Astrocyte (in vitro differentiated cells and primary cell): ENCODE data around the gene SLN. TPM values are rescaled to one million over a fixed set of nuclear protein-coding genes. Genes with fewer than 3 reads are reported as not detected.
A peak's percentile ranks its signal among the peaks of the same experiment; 100 is the strongest.

Experiments used
- DNase-seq: peaks from one replicate; pipeline ENCODE4 v3.0.0-alpha.2; 2010; ENCODE audit warnings: low read depth
- FAIRE-seq: peaks from 2 replicates; lab custom pipeline; 2011; peaks lifted over from hg19 to GRCh38; lab: Jason Lieb, UNC
- H2AFZ ChIP-seq: 2 replicates; pipeline ENCODE4 v1.6.0; 2012; ENCODE audit warnings: low read depth, low read length, inconsistent platforms
- H3K27ac ChIP-seq: 2 replicates; pipeline ENCODE4 v1.5.1; 2011; ENCODE audit warnings: low read depth, low read length, inconsistent platforms
- H3K27me3 ChIP-seq: 2 replicates; pipeline ENCODE4 v1.6.0; 2011; ENCODE audit warnings: low read length, inconsistent platforms; ENCODE audit not compliant: insufficient read depth
- H3K36me3 ChIP-seq: 2 replicates; pipeline ENCODE4 v1.5.1; 2011; ENCODE audit warnings: low read length, inconsistent platforms; ENCODE audit not compliant: insufficient read depth
- H3K4me1 ChIP-seq: 2 replicates; pipeline ENCODE4 v1.5.1; 2011; ENCODE audit warnings: low read length, inconsistent platforms; ENCODE audit not compliant: insufficient read depth
- H3K4me2 ChIP-seq: 2 replicates; pipeline ENCODE4 v1.6.0; 2012; ENCODE audit warnings: low read length, inconsistent platforms
- H3K4me3 ChIP-seq: 2 replicates; pipeline ENCODE4 v1.5.1; 2011; ENCODE audit warnings: low read depth, mild to moderate bottlenecking, low read length, inconsistent platforms; ENCODE audit not compliant: insufficient read depth
- H3K79me2 ChIP-seq: 2 replicates; pipeline ENCODE4 v1.6.0; 2012; ENCODE audit warnings: mild to moderate bottlenecking, low read length, inconsistent platforms; ENCODE audit not compliant: insufficient read depth
- H3K9ac ChIP-seq: 2 replicates; pipeline ENCODE4 v1.6.0; 2012; ENCODE audit warnings: mild to moderate bottlenecking, low read length, inconsistent platforms
- H3K9me3 ChIP-seq: 2 replicates; pipeline ENCODE4 v1.5.1; 2012; ENCODE audit warnings: low read depth, mild to moderate bottlenecking, low read length, inconsistent platforms; ENCODE audit not compliant: insufficient read depth
- H4K20me1 ChIP-seq: 2 replicates; pipeline ENCODE4 v1.6.0; 2012; ENCODE audit warnings: low read length, inconsistent platforms; ENCODE audit not compliant: insufficient read depth
- H3K27ac Mint-ChIP-seq: one replicate; pipeline ENCODE4 v1.8.0; 2021; ENCODE audit warnings: mild to moderate bottlenecking, mixed read lengths; ENCODE audit not compliant: unreplicated experiment
- H3K27me3 Mint-ChIP-seq: one replicate; pipeline ENCODE4 v1.8.0; 2021; ENCODE audit warnings: low read depth, mixed read lengths; ENCODE audit not compliant: unreplicated experiment
- H3K36me3 Mint-ChIP-seq: one replicate; pipeline ENCODE4 v1.8.0; 2021; ENCODE audit warnings: low read depth, mixed read lengths; ENCODE audit not compliant: unreplicated experiment
- H3K4me1 Mint-ChIP-seq: one replicate; pipeline ENCODE4 v1.8.0; 2021; ENCODE audit warnings: low read depth, mixed read lengths; ENCODE audit not compliant: unreplicated experiment
- H3K4me3 Mint-ChIP-seq: one replicate; pipeline ENCODE4 v1.8.0; 2021; ENCODE audit warnings: mild to moderate bottlenecking, moderate library complexity, mixed read lengths; ENCODE audit not compliant: unreplicated experiment
- H3K9me3 Mint-ChIP-seq: one replicate; pipeline ENCODE4 v1.8.0; 2021; ENCODE audit warnings: mild to moderate bottlenecking, mixed read lengths; ENCODE audit not compliant: unreplicated experiment
- CTCF ChIP-seq: IDR thresholded peaks from 2 replicates; pipeline ENCODE4 v1.5.1; 2011; ENCODE audit warnings: low read depth, mild to moderate bottlenecking, inconsistent platforms, low read length, moderate library complexity; ENCODE audit not compliant: insufficient read depth
- EZH2 ChIP-seq: IDR thresholded peaks from 2 replicates; pipeline ENCODE4 v1.6.1; 2012; ENCODE audit warnings: mild to moderate bottlenecking, low read length, inconsistent platforms; ENCODE audit not compliant: insufficient read depth
- total RNA-seq: library from RNA; stranded (reverse); gene quantifications from 2 replicates; pipeline ENCODE4 v1.2.1, GENCODE V29; 2021

SLN gene
- total RNA-seq, 1 donor from 2014 or later: 4.9 TPM

- Histone ChIP-seq H4K20me1 (no peaks in the 10 kb centered on the region), H3K27ac (no peak overlapping the region), H2AFZ (no peak overlapping the region), H3K9ac (no peak overlapping the region), H3K27me3 (no peaks in the 10 kb centered on the region), H3K4me2 (no peak overlapping the region), H3K4me1 (peaks cover 19% of the 10 kb centered on the region), H3K4me3 (no peak overlapping the region), H3K36me3 (no peaks in the 10 kb centered on the region), H3K9me3 (no peaks in the 10 kb centered on the region), H3K79me2 (no peaks in the 10 kb centered on the region)
- Mint-ChIP-seq H3K27me3 (no peaks in the 10 kb centered on the region), H3K9me3 (peaks cover 4% of the 10 kb centered on the region), H3K4me1 (peaks cover 49% of the 10 kb centered on the region), H3K27ac (peak overlapping the region; percentile 27), H3K36me3 (no peaks in the 10 kb centered on the region), H3K4me3 (no peak overlapping the region)
- DNase-seq: peak; percentile 44
- FAIRE-seq: no peak
- TF ChIP-seq CTCF (no peak), EZH2 (no peak)
Measured at GRCh38 chr11:107706531-107706930, 5.3 kb downstream of the SLN start.

- H3K4me3 Mint-ChIP-seq: no peak overlapping the region
- H3K27ac Mint-ChIP-seq: peak overlapping the region; percentile 85
- H3K36me3 Mint-ChIP-seq: no peaks in the 10 kb centered on the region
- Histone ChIP-seq H3K36me3 (no peaks in the 10 kb centered on the region), H3K9ac (peak overlapping the region; percentile 7), H3K79me2 (no peaks in the 10 kb centered on the region), H3K27me3 (no peaks in the 10 kb centered on the region), H3K4me3 (no peak overlapping the region), H3K4me1 (peaks cover 19% of the 10 kb centered on the region), H4K20me1 (no peaks in the 10 kb centered on the region), H3K27ac (peak overlapping the region; percentile 60), H3K9me3 (no peaks in the 10 kb centered on the region), H3K4me2 (peak overlapping the region; percentile 37), H2AFZ (no peak overlapping the region)
- TF ChIP-seq EZH2: no peak
- no peak for TF ChIP-seq CTCF
- FAIRE-seq: peak; percentile 99
- H3K9me3 Mint-ChIP-seq: peaks cover 4% of the 10 kb centered on the region
- H3K4me1 Mint-ChIP-seq: peaks cover 54% of the 10 kb centered on the region
- DNase-seq: peak; percentile 97
- H3K27me3 Mint-ChIP-seq: no peaks in the 10 kb centered on the region
Measured at GRCh38 chr11:107705027-107705426, 6.8 kb downstream of the SLN start.

GRCh38 chr11:107704451-107704850, 7.4 kb downstream of the SLN start:
- Histone ChIP-seq H4K20me1 (no peaks in the 10 kb centered on the region), H3K27ac (peak overlapping the region; percentile 60)
- peaks cover 55% of the 10 kb centered on the region for H3K4me1 Mint-ChIP-seq

More at GRCh38 chr11:107704451-107704850, 7.4 kb downstream of the SLN start:
- Histone ChIP-seq H2AFZ (no peak overlapping the region), H3K36me3 (no peaks in the 10 kb centered on the region), H3K4me1 (peaks cover 19% of the 10 kb centered on the region), H3K4me3 (no peak overlapping the region), H3K4me2 (peak overlapping the region; percentile 37), H3K9ac (peak overlapping the region; percentile 7), H3K27me3 (no peaks in the 10 kb centered on the region), H3K79me2 (no peaks in the 10 kb centered on the region), H3K9me3 (no peaks in the 10 kb centered on the region)
- peak overlapping the region; percentile 85 for H3K27ac Mint-ChIP-seq
- no peaks in the 10 kb centered on the region for H3K36me3 Mint-ChIP-seq
- H3K4me3 Mint-ChIP-seq: peak overlapping the region; percentile 5
- no peak for TF ChIP-seq CTCF
- no peak for TF ChIP-seq EZH2
- FAIRE-seq (peak; percentile 26), DNase-seq (peak; percentile 58)
- H3K27me3 Mint-ChIP-seq: no peaks in the 10 kb centered on the region
- peaks cover 4% of the 10 kb centered on the region for H3K9me3 Mint-ChIP-seq
